ENCODE measurements around the gene CRCP. TPM values are rescaled to one million over a fixed set of nuclear protein-coding genes. Genes with fewer than 3 reads are reported as not detected.

Gene CRCP
- total and polyA plus RNA-seq, 2 of the 13 experiments (the other 11 are each of a cell fraction or from before 2014, with no cell fraction given) = 22.7 to 31.0 TPM

DNA sequence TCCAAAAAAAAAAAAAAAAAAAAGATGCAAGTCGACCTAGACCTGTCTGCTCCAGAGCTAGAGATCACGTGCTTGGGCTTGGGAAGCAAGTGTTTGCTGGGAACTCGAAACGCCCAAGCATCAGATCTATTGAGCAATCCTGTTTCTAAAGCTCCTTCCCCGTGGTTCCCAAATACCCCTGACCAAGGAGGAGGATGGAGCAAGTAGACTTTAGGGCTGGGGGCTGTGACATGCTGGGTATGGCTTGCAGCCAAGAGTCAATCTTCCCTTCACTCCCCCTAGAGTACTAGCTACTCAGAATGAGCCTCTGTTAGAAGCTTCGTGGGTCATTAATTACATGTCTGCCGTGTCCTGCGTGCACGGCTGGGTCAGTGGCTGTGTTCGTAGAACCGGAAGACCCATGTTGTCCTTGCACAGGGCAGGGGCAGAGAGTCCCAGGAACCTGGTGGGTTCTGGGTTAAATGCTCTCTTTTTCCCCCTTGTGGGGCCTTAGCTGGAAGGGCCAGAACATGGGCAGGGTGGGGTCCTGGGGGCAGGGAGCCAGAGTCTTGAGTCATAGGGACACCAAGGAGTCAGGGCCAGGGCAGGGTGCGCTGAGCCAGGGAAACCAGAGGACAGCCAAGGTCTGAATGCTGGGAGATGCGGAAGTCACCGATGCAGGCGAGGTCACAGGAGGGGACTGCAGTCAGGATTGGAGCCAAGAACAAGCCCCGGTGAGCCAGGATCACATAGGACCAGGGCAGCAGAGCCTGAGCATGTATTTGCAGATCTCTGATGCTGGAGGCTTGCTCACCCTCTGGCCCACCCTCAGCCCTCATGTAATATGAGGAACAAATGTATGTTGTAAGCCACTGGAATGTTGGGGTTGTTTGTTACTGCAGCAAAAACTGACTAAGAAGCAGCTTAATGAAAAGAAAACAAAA is 55.9 kb downstream of the CRCP start (continued):
- TF ChIP-seq, protein P1, sequence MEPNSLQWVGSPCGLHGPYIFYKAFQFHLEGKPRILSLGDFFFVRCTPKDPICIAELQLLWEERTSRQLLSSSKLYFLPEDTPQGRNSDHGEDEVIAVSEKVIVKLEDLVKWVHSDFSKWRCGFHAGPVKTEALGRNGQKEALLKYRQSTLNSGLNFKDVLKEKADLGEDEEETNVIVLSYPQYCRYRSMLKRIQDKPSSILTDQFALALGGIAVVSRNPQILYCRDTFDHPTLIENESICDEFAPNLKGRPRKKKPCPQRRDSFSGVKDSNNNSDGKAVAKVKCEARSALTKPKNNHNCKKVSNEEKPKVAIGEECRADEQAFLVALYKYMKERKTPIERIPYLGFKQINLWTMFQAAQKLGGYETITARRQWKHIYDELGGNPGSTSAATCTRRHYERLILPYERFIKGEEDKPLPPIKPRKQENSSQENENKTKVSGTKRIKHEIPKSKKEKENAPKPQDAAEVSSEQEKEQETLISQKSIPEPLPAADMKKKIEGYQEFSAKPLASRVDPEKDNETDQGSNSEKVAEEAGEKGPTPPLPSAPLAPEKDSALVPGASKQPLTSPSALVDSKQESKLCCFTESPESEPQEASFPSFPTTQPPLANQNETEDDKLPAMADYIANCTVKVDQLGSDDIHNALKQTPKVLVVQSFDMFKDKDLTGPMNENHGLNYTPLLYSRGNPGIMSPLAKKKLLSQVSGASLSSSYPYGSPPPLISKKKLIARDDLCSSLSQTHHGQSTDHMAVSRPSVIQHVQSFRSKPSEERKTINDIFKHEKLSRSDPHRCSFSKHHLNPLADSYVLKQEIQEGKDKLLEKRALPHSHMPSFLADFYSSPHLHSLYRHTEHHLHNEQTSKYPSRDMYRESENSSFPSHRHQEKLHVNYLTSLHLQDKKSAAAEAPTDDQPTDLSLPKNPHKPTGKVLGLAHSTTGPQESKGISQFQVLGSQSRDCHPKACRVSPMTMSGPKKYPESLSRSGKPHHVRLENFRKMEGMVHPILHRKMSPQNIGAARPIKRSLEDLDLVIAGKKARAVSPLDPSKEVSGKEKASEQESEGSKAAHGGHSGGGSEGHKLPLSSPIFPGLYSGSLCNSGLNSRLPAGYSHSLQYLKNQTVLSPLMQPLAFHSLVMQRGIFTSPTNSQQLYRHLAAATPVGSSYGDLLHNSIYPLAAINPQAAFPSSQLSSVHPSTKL (CRISPR knock-in tag; IDR thresholded peaks at IDR 0.05) = peak; percentile 28; the same call in 1 of the 2 replicates
- TF ChIP-seq SRF (IDR thresholded peaks at IDR 0.05; ENCODE audit: low read depth, low read length) (no peak), SRY (CRISPR knock-in tag; IDR thresholded peaks at IDR 0.05) (no peak), ZNF562 (CRISPR knock-in tag; IDR thresholded peaks at IDR 0.05; ENCODE audit: borderline replicate concordance) (no peak), ZNF446 (CRISPR knock-in tag; IDR thresholded peaks at IDR 0.05) (no peak), ZNF501 (CRISPR knock-in tag; IDR thresholded peaks at IDR 0.05) (0 out of 2 replicates have a peak, but pooled peaks have one; percentile 42), U2AF2 (IDR thresholded peaks at IDR 0.05; ENCODE audit: low read depth, low read length) (no peak), TBX2 (CRISPR knock-in tag; IDR thresholded peaks at IDR 0.05; ENCODE audit: borderline replicate concordance) (peak; percentile 23; the same call in 1 of the 2 replicates), POLR2A (IDR thresholded peaks at IDR 0.05; ENCODE audit: insufficient read depth in 1 of 2, low read depth in 2 of 2, low read length in 2 of 2) (0 out of 4 replicates have a peak, but pooled peaks of 1 of the 2 experiments have one; percentile 27), JDP2 (CRISPR knock-in tag; IDR thresholded peaks at IDR 0.05; ENCODE audit: borderline replicate concordance) (no peak), ZNF292 (CRISPR knock-in tag; IDR thresholded peaks at IDR 0.05; ENCODE audit: borderline replicate concordance, low read depth) (peak; percentile 75), ZNF768 (CRISPR knock-in tag; IDR thresholded peaks at IDR 0.05) (no peak), E2F1 (CRISPR knock-in tag; IDR thresholded peaks at IDR 0.05) (no peak), KDM1A (CRISPR knock-in tag; IDR thresholded peaks at IDR 0.05) (0 out of 2 replicates have a peak, but pooled peaks have one; percentile 9), ELF1 (CRISPR knock-in tag; IDR thresholded peaks at IDR 0.05) (peak; percentile 83), CEBPB (IDR thresholded peaks at IDR 0.05; ENCODE audit: borderline replicate concordance, low read depth, low read length) (peak; percentile 67), SMC3 (IDR thresholded peaks at IDR 0.05; ENCODE audit: low read length) (no peak), RNF2 (conservative IDR thresholded peaks at IDR 0.05; ENCODE audit: low read depth) (no peak), PATZ1 (CRISPR knock-in tag; IDR thresholded peaks at IDR 0.05) (peak; percentile 41), RARA (CRISPR knock-in tag; IDR thresholded peaks at IDR 0.05) (peak; percentile 73), TAF1 (CRISPR knock-in tag; IDR thresholded peaks at IDR 0.05) (peak; percentile 42; the same call in 1 of the 2 replicates)
- TF ChIP-seq, protein P2, sequence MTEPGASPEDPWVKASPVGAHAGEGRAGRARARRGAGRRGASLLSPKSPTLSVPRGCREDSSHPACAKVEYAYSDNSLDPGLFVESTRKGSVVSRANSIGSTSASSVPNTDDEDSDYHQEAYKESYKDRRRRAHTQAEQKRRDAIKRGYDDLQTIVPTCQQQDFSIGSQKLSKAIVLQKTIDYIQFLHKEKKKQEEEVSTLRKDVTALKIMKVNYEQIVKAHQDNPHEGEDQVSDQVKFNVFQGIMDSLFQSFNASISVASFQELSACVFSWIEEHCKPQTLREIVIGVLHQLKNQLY (CRISPR knock-in tag; IDR thresholded peaks at IDR 0.05) = no peak

All from HepG2 (cell line).